Endothelial cell of umbilical vein (primary cell): Measurements from ENCODE around the gene FAM185A.

Experiments
- EZH2 ChIP-seq: IDR thresholded peaks from 2 replicates; pipeline ENCODE4 v1.6.1; 2012; ENCODE audit warnings: borderline replicate concordance, low read depth, mild to moderate bottlenecking, moderate library complexity, low read length, inconsistent platforms; ENCODE audit not compliant: severe bottlenecking
- GATA2 ChIP-seq: IDR thresholded peaks from 2 replicates; pipeline ENCODE4 v1.7.0; 2011; ENCODE audit warnings: low read depth, mild to moderate bottlenecking, moderate library complexity, mixed read lengths, low read length; ENCODE audit not compliant: insufficient read length, insufficient read depth
- JUN ChIP-seq: IDR thresholded peaks from 2 replicates; pipeline ENCODE4 v1.6.1; 2011; ENCODE audit warnings: borderline replicate concordance, low read depth; ENCODE audit not compliant: insufficient read length, insufficient read depth
- MYC ChIP-seq: IDR thresholded peaks from one replicate; pipeline ENCODE4 v1.6.1; 2011; ENCODE audit warnings: mild to moderate bottlenecking, low read depth, low read length
- POLR2A ChIP-seq: IDR thresholded peaks from 2 replicates; pipeline ENCODE4 v1.6.1; 2012; ENCODE audit warnings: low read depth, mild to moderate bottlenecking, control low read depth, low read length
- POLR2AphosphoS5 ChIP-seq: IDR thresholded peaks from 2 replicates; pipeline ENCODE4 v1.6.1; 2012; ENCODE audit warnings: low read depth, mild to moderate bottlenecking, control low read depth, low read length, moderate library complexity; ENCODE audit not compliant: insufficient read depth
- TF ChIP-seq, protein P1 (sequence below), 2 donors: IDR thresholded peaks; 1 replicate in 1 of 2; 2 replicates in 1 of 2; pipeline ENCODE4 v1.5.1; 2011; ENCODE audit warnings: low read length in 2 of 2, mild to moderate bottlenecking in 2 of 2, moderate library complexity in 2 of 2, control low read depth in 1 of 2, inconsistent platforms in 1 of 2, low read depth in 1 of 2; ENCODE audit not compliant: insufficient read depth in 1 of 2; ENCODE audit errors: extremely low read depth in 1 of 2
- TF ChIP-seq, protein P2 (sequence below): IDR thresholded peaks from 2 replicates; pipeline ENCODE4 v1.6.1; 2011; ENCODE audit not compliant: insufficient read depth, insufficient read length

DNA sequence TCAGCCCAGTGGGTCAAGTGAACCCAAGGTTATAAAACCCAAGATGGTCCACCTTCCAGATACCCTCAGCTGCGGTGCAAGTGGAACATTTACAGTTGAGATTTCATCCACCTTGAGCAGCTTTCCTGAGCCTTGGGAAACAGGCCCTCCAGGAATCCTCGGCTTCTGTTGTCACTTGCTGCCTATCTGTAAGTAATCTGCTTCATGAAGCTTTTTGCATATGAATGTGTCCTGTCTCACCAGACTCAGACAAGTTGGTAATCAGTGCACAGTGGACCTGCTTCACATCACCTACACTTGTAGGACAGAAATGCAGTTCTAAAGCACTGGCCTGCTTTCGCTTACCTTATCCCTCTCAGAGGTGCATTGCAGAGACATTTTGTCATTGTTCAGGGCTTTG lies 80.3 kb downstream of the FAM185A start:
- TF ChIP-seq, protein P1, sequence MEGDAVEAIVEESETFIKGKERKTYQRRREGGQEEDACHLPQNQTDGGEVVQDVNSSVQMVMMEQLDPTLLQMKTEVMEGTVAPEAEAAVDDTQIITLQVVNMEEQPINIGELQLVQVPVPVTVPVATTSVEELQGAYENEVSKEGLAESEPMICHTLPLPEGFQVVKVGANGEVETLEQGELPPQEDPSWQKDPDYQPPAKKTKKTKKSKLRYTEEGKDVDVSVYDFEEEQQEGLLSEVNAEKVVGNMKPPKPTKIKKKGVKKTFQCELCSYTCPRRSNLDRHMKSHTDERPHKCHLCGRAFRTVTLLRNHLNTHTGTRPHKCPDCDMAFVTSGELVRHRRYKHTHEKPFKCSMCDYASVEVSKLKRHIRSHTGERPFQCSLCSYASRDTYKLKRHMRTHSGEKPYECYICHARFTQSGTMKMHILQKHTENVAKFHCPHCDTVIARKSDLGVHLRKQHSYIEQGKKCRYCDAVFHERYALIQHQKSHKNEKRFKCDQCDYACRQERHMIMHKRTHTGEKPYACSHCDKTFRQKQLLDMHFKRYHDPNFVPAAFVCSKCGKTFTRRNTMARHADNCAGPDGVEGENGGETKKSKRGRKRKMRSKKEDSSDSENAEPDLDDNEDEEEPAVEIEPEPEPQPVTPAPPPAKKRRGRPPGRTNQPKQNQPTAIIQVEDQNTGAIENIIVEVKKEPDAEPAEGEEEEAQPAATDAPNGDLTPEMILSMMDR (IDR thresholded peaks at IDR 0.05; ENCODE audit: extremely low read depth in 1 of 2, insufficient read depth in 1 of 2, low read depth in 1 of 2, low read length in 2 of 2): no peak
- TF ChIP-seq POLR2AphosphoS5 (no peak), POLR2A (no peak), EZH2 (no peak), MYC (no peak), JUN (no peak), GATA2 (no peak)
- TF ChIP-seq, protein P2, sequence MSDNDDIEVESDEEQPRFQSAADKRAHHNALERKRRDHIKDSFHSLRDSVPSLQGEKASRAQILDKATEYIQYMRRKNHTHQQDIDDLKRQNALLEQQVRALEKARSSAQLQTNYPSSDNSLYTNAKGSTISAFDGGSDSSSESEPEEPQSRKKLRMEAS: no peak
